Measurements from ENCODE around the gene TTLL9.
"Not testable (repeated sequence)": the region's sequence is repeated elsewhere in the genome, so short reads cannot be mapped to it uniquely, and the experiment has no call there.

Gene TTLL9

DNA sequence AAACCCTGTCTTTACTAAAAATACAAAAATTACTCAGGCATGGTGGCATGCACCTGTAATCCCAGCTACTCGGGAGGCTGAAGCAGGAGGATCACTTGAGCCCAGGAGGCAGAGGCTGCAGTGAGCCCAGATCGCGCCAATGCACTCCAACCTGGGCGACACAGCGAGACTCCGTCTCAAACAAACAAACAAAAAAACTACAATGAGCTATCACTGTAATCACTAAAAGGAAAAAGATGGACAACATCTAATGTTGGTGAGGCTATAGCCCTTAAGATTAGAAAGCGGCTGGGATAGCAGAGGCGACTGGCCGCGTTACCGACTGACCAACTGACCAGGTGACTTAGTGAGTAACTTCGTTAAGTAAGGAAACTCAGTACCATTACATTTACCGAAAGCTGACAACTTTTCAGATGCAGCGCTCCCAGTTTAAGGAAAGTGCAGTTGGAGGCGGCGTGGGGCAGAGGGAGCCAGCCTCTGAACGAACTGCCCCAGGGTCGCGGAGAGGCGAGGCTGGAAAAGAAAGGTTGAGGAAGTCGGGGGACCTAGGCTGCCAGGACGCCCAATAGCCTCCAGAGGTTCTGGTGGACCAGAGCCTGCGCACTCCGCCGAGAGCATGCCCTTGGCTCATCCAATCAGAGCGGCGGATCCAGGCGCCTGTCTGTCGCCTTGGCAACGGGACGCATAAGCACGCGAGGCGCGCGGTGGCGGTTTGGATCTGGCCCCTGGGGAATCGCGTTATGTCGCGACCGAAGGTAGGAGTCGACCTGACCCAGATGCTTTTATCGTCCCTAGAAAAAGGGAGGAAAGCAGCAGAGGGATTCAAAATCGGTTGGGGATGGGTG lies 8.9 kb downstream of the TTLL9 start:
- DNase-seq (ENCODE audit: low spot score): peak; percentile 84

DNA sequence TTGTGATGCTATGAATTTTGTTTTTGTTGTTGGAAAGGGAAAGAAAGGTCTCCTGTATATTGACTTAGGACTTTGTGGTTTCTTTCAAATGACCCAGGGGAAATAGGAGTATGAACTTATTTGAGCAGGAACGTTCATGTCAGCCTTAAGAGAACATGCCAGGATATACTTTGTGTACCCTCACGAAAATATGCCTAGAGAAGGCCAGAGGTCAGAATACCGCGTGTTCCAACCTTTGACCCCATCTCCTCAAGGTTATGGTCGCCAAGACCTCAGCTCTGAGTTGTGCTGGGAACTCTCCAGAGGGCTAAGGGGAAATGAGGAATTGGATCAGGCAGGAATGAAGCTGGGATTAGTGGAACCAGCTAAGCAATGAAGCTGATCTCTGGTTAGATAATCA lies 11.5 kb downstream of the TTLL9 start:
- no peak for DNase-seq (ENCODE audit: low spot score)

GRCh38 chr20:31883829-31884228 lies 13.4 kb downstream of the TTLL9 start:
- no peak for DNase-seq (ENCODE audit: low spot score)

DNA sequence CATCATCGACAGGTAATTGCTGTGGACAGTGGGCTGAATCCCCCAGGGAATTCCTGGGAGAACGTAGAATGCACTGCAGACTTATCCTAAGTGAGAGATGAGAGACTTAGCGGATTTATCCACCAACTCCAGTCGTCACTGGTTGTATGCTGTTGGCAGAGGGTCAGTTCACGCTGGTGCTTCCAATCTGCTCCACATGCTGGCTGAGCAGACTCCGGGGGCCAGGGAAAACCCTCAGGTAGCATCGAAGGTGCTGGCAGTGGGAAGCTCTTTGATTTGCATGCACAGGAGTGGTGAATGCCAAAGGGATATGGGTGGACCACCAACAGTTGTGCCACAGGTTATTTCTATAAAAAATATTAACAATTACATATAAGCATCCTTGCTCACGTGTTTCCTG lies 20.2 kb downstream of the TTLL9 start:
- no peak for DNase-seq (ENCODE audit: low spot score)

- peak; percentile 31 for DNase-seq (ENCODE audit: low spot score)
Observed at GRCh38 chr20:31894980-31895675, 24.7 kb downstream of the TTLL9 start.

GRCh38 chr20:31896049-31896448 lies 25.6 kb downstream of the TTLL9 start:
- no peak for DNase-seq (ENCODE audit: low spot score)

DNA sequence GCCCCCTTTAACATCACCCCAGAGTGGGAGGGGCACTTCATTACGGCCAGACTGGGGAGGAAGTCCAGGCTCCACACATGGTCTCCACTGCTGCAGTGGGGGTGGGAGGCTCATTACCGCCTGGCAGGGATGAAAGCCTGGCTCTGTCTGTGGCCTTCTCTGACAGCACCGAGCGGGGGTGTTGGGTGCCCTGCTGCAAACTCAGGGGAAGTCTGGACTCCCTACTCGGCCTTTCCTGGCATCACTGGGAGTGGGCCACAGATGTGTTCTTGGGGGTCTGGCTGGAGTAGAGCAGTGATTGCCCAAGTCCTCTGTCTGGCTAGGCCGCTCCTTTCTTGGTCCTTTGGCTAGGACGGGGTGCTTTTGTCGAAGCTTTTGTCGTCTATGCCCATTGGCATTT lies 27.1 kb downstream of the TTLL9 start:
- DNase-seq (ENCODE audit: low spot score): no peak

DNA sequence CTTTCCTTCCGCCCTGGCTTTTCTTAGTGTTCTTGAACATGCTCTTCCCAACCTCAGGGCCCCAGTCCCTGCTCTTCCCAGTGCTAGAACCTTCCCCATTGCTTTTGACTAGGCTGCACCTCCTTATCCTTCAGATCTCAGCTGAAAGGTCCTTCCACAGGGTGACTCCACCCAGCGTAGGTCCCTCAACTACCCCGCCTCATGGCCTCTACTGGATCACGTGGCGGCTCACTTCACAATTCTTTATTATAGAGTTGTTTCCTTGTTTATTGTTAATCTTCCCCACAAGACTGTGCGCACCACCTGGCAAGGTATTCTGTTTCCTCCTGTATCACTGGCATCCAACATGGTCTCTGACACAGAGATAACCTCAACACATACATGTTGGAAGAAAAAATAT lies 31.2 kb downstream of the TTLL9 start:
- no peak for DNase-seq (ENCODE audit: low spot score)

DNA sequence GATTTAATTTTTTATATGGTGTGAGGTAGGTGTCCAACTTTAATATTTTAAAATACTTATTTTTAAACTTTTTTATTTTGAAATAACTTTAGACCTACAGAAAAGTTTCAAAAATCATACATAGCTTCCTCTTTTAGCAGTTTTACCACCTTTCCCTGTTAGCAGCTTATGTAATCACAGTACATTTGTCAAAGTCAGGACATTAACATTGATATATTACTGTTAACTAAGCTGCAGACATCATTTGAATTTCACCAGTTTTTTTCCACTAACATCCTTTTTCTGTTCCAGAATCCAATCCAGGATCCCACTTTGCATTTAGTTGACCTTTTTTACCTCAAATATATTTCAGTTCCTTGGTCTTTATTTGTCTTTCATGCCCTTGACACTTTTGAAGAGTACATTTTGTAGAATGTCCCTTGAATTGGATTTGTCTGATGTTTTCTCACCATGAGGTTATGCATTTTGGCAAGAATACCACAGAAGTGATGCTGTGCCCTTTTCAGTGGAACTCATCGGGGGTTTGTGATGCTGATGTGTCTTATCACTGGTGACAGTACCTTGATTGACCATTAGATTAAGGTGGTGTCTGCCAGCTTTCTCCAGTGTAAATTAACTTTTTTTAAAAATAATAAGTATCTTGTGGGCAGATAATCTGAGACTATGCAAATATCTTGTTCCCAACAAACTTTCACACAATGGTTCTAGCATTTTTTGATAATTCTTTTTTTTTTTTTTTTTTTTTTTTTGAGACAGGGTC lies 33.4 kb downstream of the TTLL9 start:
- no peak for DNase-seq (ENCODE audit: low spot score)

DNA sequence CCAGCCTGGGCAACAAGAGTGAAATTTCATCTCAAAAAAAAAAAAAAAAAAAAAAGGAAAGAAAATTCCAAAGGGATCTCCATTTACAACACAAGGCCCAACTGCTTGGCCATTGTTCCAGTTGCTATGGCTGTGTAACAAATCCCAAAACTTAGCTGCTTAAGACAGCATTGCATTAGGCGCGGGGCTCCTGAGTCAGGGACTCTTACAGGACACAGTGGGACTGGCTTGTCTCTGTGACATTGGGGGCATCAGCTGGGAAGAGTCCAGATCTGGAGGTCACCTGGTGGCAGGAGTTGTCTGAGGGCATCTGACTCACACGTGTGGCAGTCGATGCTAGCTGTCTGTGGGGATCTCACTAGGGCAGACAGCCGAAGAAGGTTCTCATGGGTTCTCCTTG lies 35.6 kb downstream of the TTLL9 start:
- no peak for DNase-seq (ENCODE audit: low spot score)

GRCh38 chr20:31907046-31907445 lies 36.6 kb downstream of the TTLL9 start:
- DNase-seq (ENCODE audit: low spot score): no peak

DNA sequence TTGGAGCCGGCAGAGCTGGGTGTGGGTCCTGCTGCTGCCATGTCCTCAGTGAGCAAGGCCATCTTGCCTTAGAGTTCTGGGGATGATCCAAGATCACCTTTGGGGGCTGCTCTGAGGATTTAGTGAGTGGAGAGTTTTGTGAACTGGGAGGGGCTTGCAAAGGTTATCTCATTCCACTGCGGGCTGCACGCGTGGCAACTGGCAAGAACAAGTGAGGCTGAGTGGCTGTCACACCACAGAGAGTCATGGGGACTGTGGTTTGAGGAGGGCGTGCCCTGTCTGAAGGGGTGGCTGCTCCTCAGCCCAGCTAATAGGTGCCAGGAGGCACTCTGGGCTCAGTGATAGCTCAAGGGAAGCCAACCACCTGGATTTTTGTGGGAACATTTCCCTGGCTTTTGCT lies 37.6 kb downstream of the TTLL9 start:
- DNase-seq (ENCODE audit: low spot score): no peak

DNA sequence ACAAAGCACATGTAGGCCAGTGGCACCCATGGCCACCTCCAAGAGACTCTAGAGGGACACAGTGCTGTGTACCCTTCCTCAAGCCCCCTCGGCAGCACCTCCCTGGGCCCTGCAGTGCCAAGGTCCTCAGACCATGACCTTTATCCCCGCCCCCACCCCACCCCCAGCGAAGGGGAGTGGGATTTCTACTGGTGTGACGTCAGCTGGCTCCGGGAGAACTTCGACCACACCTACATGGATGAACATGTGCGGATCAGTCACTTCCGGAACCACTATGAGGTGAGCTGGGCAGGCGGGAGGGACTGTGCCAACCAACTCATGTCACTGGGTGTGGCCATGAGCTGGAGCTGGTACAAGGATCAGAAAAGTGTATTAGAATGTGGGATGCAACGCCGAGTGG lies 38.0 kb downstream of the TTLL9 start:
- no peak for DNase-seq (ENCODE audit: low spot score)

- DNase-seq (ENCODE audit: low spot score): no peak
Observed at GRCh38 chr20:31909253-31910070, 39.0 kb downstream of the TTLL9 start.

- no peak for DNase-seq (ENCODE audit: low spot score)
Observed at GRCh38 chr20:31910071-31910803, 39.8 kb downstream of the TTLL9 start.

- DNase-seq (ENCODE audit: low spot score): no peak
Observed at GRCh38 chr20:31913431-31914157, 43.2 kb downstream of the TTLL9 start.

DNA sequence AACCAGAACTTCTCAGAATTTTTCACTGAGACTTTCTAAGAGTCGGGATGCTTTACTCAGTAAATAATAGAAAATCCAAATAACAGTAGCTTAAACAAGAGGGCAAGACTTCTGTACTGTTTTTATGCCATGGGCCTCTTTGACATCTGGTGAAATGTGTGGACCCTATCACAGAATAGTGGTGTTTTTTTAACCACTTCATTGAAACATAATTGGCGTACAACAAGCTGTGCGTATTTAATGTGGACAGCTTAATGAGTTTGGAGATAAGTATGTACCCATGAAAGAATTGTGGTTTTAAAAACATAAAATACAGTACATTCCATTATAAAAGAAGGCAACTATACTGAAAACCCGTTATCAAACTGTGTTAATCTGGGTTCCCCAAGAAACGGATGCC lies 43.7 kb downstream of the TTLL9 start:
- no peak for DNase-seq (ENCODE audit: low spot score)

GRCh38 chr20:31915491-31916280 lies 45.3 kb downstream of the TTLL9 start:
- no peak for DNase-seq (ENCODE audit: low spot score)

DNA sequence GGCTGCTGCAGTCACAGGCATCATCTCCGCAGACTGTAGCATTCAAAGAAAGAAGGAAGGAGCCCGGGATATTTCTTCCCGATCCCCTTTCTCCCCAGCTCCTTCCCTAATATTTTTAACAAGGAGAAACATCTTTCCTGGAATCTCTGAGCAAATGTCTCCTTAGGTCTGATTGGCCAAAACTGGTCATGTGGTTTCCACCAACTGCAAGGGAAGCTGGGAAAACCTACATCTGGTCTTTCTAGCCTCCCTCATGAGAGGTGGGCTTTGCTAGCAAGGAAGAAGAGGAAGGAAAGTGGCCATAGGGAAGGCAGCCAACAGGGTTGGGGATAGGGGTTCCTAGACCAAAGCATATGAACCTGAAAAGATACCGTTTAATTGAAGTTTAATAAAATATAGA lies 46.3 kb downstream of the TTLL9 start:
- no peak for DNase-seq (ENCODE audit: low spot score)

- DNase-seq (ENCODE audit: low spot score): not testable (repeated sequence)
Observed at GRCh38 chr20:31917962-31918412, 47.6 kb downstream of the TTLL9 start.
